K562 (cell line): Measurements from ENCODE around the gene VILL. TPM values are rescaled to one million over a fixed set of nuclear protein-coding genes. Genes with fewer than 3 reads are reported as not detected.

Experiments
- ATAC-seq: fragments of 200-7000 bp; cut with Tn5 transposase; 3 replicates; pipeline ENCODE4 v1.9.1; 2020; ENCODE audit warnings: moderate library complexity
- Bru-seq: library from RNA; stranded (reverse); fragments of 400-500 nt; gene quantifications from one replicate; lab custom pipeline; 2021; lab: Mats Ljungman, UMichigan
- BruChase-seq, 2 experiments: library from RNA; stranded (reverse); fragments of 400-500 nt; gene quantifications; one replicate each; lab custom pipeline; 2021; lab: Mats Ljungman, UMichigan
- BruUV-seq: library from RNA; stranded (reverse); fragments of 400-500 nt; replicated peaks from 2 replicates; lab custom pipeline; 2021; lab: Mats Ljungman, UMichigan
- CTCF ChIA-PET: fragments of 300-600 bp; formaldehyde crosslinking; extraction: SDS; loops from one replicate; lab custom pipeline; 2021; ENCODE audit warnings: low intra/inter-chr PET ratio; lab: Yijun Ruan, JAX
- POLR2A ChIA-PET: fragments of 300-600, 350-650 bp; sonication (Branson Sonifier 250); formaldehyde crosslinking; extraction: SDS; loops from one replicate; lab custom pipeline; 2021; ENCODE audit warnings: antibody characterized with exemption, inconsistent platforms; lab: Yijun Ruan, JAX
- DNase-seq, 4 experiments: peaks; one replicate each; pipeline versions ENCODE4 v3.0.0 to v3.0.0-alpha.2; 2011 to 2018; ENCODE audit warnings: low spot score in 3 of 4, mixed read lengths in 3 of 4; ENCODE audit errors: extremely low read depth in 1 of 4
- FAIRE-seq: peaks from 2 replicates; lab custom pipeline; 2011; peaks lifted over from hg19 to GRCh38; lab: Jason Lieb, UNC
- H2AFZ ChIP-seq: 2 replicates; pipeline ENCODE4 v1.6.0; 2011; ENCODE audit warnings: low read depth, low read length, control low read depth, inconsistent platforms
- H3K27ac ChIP-seq: fragments of 200-600 bp; 3 replicates; pipeline ENCODE4 v1.8.0; 2011; ENCODE audit warnings: low read depth, mild to moderate bottlenecking, control low read depth, inconsistent platforms, low read length, moderate library complexity, mixed read lengths; ENCODE audit errors: extremely low read depth
- H3K27me3 ChIP-seq, 2 experiments: fragments of 300-600 bp in 1 of 2; 2 replicates in 1 of 2; 3 replicates in 1 of 2; pipeline versions ENCODE4 v1.6.0 to v1.8.0; 2011; ENCODE audit warnings: inconsistent platforms in 2 of 2, low read length in 2 of 2, mild to moderate bottlenecking in 1 of 2, mixed read lengths in 1 of 2, moderate library complexity in 1 of 2; ENCODE audit not compliant: control insufficient read depth in 2 of 2, insufficient read depth in 2 of 2
- H3K36me3 ChIP-seq: fragments of 300-600 bp; 3 replicates; pipeline ENCODE4 v1.8.0; 2011; ENCODE audit warnings: mild to moderate bottlenecking, low read length, inconsistent platforms; ENCODE audit not compliant: control insufficient read depth, insufficient read depth
- H3K4me1 ChIP-seq, 2 experiments: fragments of 200-600 bp in 1 of 2; replicated peaks in 1 of 2; 2 replicates in 1 of 2; 3 replicates in 1 of 2; pipeline versions ENCODE4 v1.5.1 to v1.8.0; 2011; ENCODE audit warnings: inconsistent platforms in 2 of 2, low read length in 2 of 2, mild to moderate bottlenecking in 1 of 2, mixed read lengths in 1 of 2, moderate library complexity in 1 of 2; ENCODE audit not compliant: control insufficient read depth in 2 of 2, insufficient read depth in 2 of 2
- H3K4me2 ChIP-seq: 2 replicates; pipeline ENCODE4 v1.6.1; 2011; ENCODE audit warnings: low read length, control low read depth, inconsistent platforms, mixed read lengths; ENCODE audit not compliant: insufficient read depth
- H3K4me3 ChIP-seq: fragments of 200-600 bp; sonication (generic), shearing (Covaris generic); 2 replicates; pipeline ENCODE4 v1.5.1; 2016; ENCODE audit warnings: control low read depth, inconsistent platforms
- H3K79me2 ChIP-seq: fragments of 200-600 bp; 3 replicates; pipeline ENCODE4 v1.8.0; 2011; ENCODE audit warnings: low read length, inconsistent platforms; ENCODE audit not compliant: control insufficient read depth, insufficient read depth
- H3K9ac ChIP-seq, 2 experiments: 2 replicates each; pipeline versions ENCODE4 v1.6.0 to v1.6.1; 2011; ENCODE audit warnings: low read depth in 2 of 2, low read length in 2 of 2, control low read depth in 1 of 2, inconsistent platforms in 1 of 2, mild to moderate bottlenecking in 1 of 2, mixed read lengths in 1 of 2; ENCODE audit not compliant: insufficient read depth in 1 of 2
- H3K9me1 ChIP-seq: one replicate; pipeline ENCODE4 v1.6.0; 2011; ENCODE audit warnings: inconsistent platforms, mild to moderate bottlenecking, low read length, moderate library complexity; ENCODE audit not compliant: control insufficient read depth, insufficient read depth
- H3K9me3 ChIP-seq: replicated peaks from 2 replicates; pipeline ENCODE4 v1.5.1; 2011; ENCODE audit warnings: low read depth, low read length, inconsistent platforms; ENCODE audit not compliant: control insufficient read depth, insufficient read depth
- H4K20me1 ChIP-seq: replicated peaks from 2 replicates; pipeline ENCODE4 v1.6.1; 2011; ENCODE audit warnings: low read length, inconsistent platforms, mixed read lengths; ENCODE audit not compliant: control insufficient read depth, insufficient read depth
- ARHGAP35 ChIP-seq: fragments of 450-650 bp; IDR thresholded peaks from 2 replicates; pipeline ENCODE4 v1.6.1; 2018; ENCODE audit not compliant: partially characterized antibody
- ATF4 ChIP-seq: fragments of 450-650 bp; formaldehyde crosslinking; IDR thresholded peaks from 2 replicates; pipeline ENCODE4 v1.4.0; 2022; ENCODE audit warnings: mild to moderate bottlenecking, moderate library complexity
- MLLT1 ChIP-seq, 2 experiments: fragments of 450-650 bp; IDR thresholded peaks; 2 replicates each; pipeline ENCODE4 v1.6.1; 2016
- NFIC ChIP-seq: fragments of 450-650 bp; IDR thresholded peaks from 2 replicates; pipeline ENCODE4 v1.6.1; 2017; ENCODE audit warnings: mild to moderate bottlenecking, inconsistent platforms
- SAFB2 ChIP-seq: fragments of 200-400 bp; formaldehyde crosslinking; IDR thresholded peaks from 2 replicates; pipeline ENCODE4 v1.6.1; 2018; ENCODE audit warnings: borderline replicate concordance, low read length, low read depth, moderate library complexity; ENCODE audit not compliant: severe bottlenecking
- ZBTB33 ChIP-seq: sonication (generic); formaldehyde crosslinking; IDR thresholded peaks from 2 replicates; pipeline ENCODE4 v1.8.1; 2023; ENCODE audit warnings: mild to moderate bottlenecking, missing genetic modification reagents
- ZBTB49 ChIP-seq: sonication (generic); formaldehyde crosslinking; IDR thresholded peaks from 2 replicates; pipeline ENCODE4 v1.8.0; 2022; ENCODE audit warnings: missing genetic modification reagents, mild to moderate bottlenecking, borderline replicate concordance
- ZNF12 ChIP-seq: sonication (generic); formaldehyde crosslinking; IDR thresholded peaks from 2 replicates; pipeline ENCODE4 v1.4.0; 2020; ENCODE audit warnings: mild to moderate bottlenecking, missing genetic modification reagents
- WGBS: fragments of 100-300 bp; shearing (Covaris generic); methylation state at CpG from one replicate; pipeline ENCODE4 v1.1.6; 2016; ENCODE audit warnings: low coverage, mixed read lengths; ENCODE audit not compliant: insufficient coverage; ENCODE audit errors: missing lambda C conversion rate; 5-methylcytosine and 5-hydroxymethylcytosine counted together
- in situ Hi-C: fragments of 300-500 bp; cut with MboI; formaldehyde crosslinking; loops from 4 replicates; pipeline ENCODE4 v1.15.0; 2018; ENCODE audit warnings: inconsistent platforms, mixed read lengths
- intact Hi-C: fragments of 100-400 bp; cut with micrococcal nuclease; formaldehyde crosslinking; loops from 2 replicates; pipeline ENCODE4 v1.14.2; 2022
- long read RNA-seq, 3 experiments: library from polyadenylated mRNA in 2 of 3; library from RNA in 1 of 3; unstranded in 2 of 3; stranded (forward) in 1 of 3; transcript quantifications; one replicate each; pipeline ENCODE4 v2.0.0, GENCODE V29; 2019 to 2022
- polyA minus RNA-seq, 3 experiments: library from RNA; depleted of rRNA, polyadenylated mRNA; stranded (reverse); fragments of >200 nt; gene quantifications; 2 replicates each; pipeline ENCODE4 v1.2.3, GENCODE V29; 2011
- polyA plus RNA-seq, 8 experiments: library from polyadenylated mRNA; depleted of rRNA in 4 of 8; stranded (reverse) in 5 of 8; unstranded in 3 of 8; fragments of >200 nt; fragmentation: Nextera tagmentation in 2 of 8; fragmentation: Illumina TruSeq in 1 of 8; extraction: Ambion mirVana in 2 of 8; extraction: Trizol in 1 of 8; gene quantifications; 2 replicates each; pipeline versions ENCODE4 v1.2.1 to v1.2.3, GENCODE V29; 2011 to 2014; ENCODE audit warnings: inconsistent platforms in 1 of 8, missing spikeins in 1 of 8
- total RNA-seq, 7 experiments: library from RNA; depleted of rRNA in 6 of 7; stranded (reverse); fragments of >200 nt in 6 of 7; fragmentation: Illumina TruSeq in 2 of 7; extraction: Trizol in 2 of 7; gene quantifications; 2 replicates each; pipeline versions ENCODE4 v1.2.1 to v1.2.3, GENCODE V29; 2011 to 2021; ENCODE audit warnings: low replicate concordance in 1 of 7

Gene VILL
- total RNA-seq (2011; cell fraction: chromatin; rRNA removed; ENCODE audit: low replicate concordance), result 21.1 and 67.2 TPM in 2 replicates
- 38.7 and 48.8 TPM in 2 replicates for total RNA-seq (2011; cell fraction: nucleolus; rRNA removed)
- total RNA-seq (2011; cell fraction: nucleoplasm; rRNA removed), result 25.6 and 29.8 TPM in 2 replicates
- total RNA-seq (2014; rRNA removed), result 12.6 and 17.4 TPM in 2 replicates
- total RNA-seq (2014; rRNA removed; fragmentation: Illumina TruSeq; extraction: Trizol), result 3.3 and 4.3 TPM in 2 replicates
- 8.8 and 9.2 TPM in 2 replicates for total RNA-seq (2015; rRNA removed; fragmentation: Illumina TruSeq; extraction: Trizol)
- total RNA-seq (2021), result 12.4 and 13.4 TPM in 2 replicates
- 7.7 and 10.6 TPM in 2 replicates for polyA plus RNA-seq (2011; rRNA removed)
- polyA plus RNA-seq (2011; cell fraction: cytosol; rRNA removed), result 9.8 and 17.0 TPM in 2 replicates
- 51.3 and 85.1 TPM in 2 replicates for polyA plus RNA-seq (2011; cell fraction: nucleus; rRNA removed)
- polyA plus RNA-seq (2012), result 10.0 and 15.4 TPM in 2 replicates
- 8.7 and 9.8 TPM in 2 replicates for polyA plus RNA-seq (2014; fragmentation: Illumina TruSeq; extraction: Trizol)
- under 1 TPM; 0.11 to 0.49 TPM for polyA plus RNA-seq (2014; fragmentation: Nextera tagmentation; extraction: Ambion mirVana)
- 16.0 and 18.1 TPM in 2 replicates for polyA plus RNA-seq (2014; rRNA removed)
- 10.8 and 11.9 TPM in 2 replicates for polyA minus RNA-seq (2011; rRNA and poly(A)+ RNA removed)
- polyA minus RNA-seq (2011; cell fraction: cytosol; rRNA and poly(A)+ RNA removed), result 2.6 and 4.9 TPM in 2 replicates
- polyA minus RNA-seq (2011; cell fraction: nucleus; rRNA and poly(A)+ RNA removed), result 32.0 and 33.5 TPM in 2 replicates
- Bru-seq, nascent RNA, result percentile 60 among the genes with signal in this experiment
- percentile 49 among the genes with signal in this experiment for BruChase-seq, experiment 1, labeled RNA remaining after a 2-hour chase
- BruChase-seq, experiment 2, labeled RNA remaining after a 6-hour chase, result percentile 49 among the genes with signal in this experiment
- long read RNA-seq, experiment 1, partial matches to known transcripts, result 76 of 100 reads
- long read RNA-seq, experiment 1, other reads (novel, unspliced or antisense), result 24 of 100 reads
- long read RNA-seq, experiment 2, partial matches to known transcripts, result 5 of 15 reads
- long read RNA-seq, experiment 2, other reads (novel, unspliced or antisense), result 10 of 15 reads
- long read RNA-seq, experiment 3, partial matches to known transcripts, result 7 of 9 reads
- long read RNA-seq, experiment 3, other reads (novel, unspliced or antisense), result 1 of 9 reads

- no peaks in the 10 kb centered on the region for H3K9me3 ChIP-seq
- H3K27ac ChIP-seq, result no peak within 1 kb of the TSS; the same call in 2 of the 3 replicates
- no TSS peak for BruUV-seq
- peak within 1 kb of the TSS; percentile 47; the same call in 1 of the 2 replicates for H2AFZ ChIP-seq
- in situ Hi-C loops, result no loop called here
- no peak for TF ChIP-seq SAFB2
- peak; percentile 68; the same call in 1 of the 2 replicates for TF ChIP-seq ZBTB33 (CRISPR knock-in tag)
- TF ChIP-seq ARHGAP35, result no peak
- TF ChIP-seq NFIC, result peak; percentile 70
- TF ChIP-seq ZBTB49, result no peak
- TF ChIP-seq ZNF12 (CRISPR knock-in tag), result no peak
- TF ChIP-seq ATF4 (CRISPR knock-in tag), result no peak
- peak in 1 of 2 experiments; percentile 46; a peak in 1 of 4 replicates for TF ChIP-seq MLLT1 (IDR thresholded peaks at IDR 0.05)
- H3K4me3 ChIP-seq, result no peak within 1 kb of the TSS
- peaks cover 5% of the 10 kb centered on the region for H3K36me3 ChIP-seq
- H3K4me2 ChIP-seq, result no peak within 1 kb of the TSS
- CTCF ChIA-PET, result no interaction called here
- ATAC-seq, result no peak
- no peak for DNase-seq
- intact Hi-C loops, result no loop called here
- H3K9me1 ChIP-seq, result no peaks in the 10 kb centered on the region
- no peaks in the 10 kb centered on the region for H3K27me3 ChIP-seq
- H3K4me1 ChIP-seq, result peaks cover 60 to 78% of the 10 kb centered on the region in 2 experiments
- H3K79me2 ChIP-seq, result peaks cover 13% of the 10 kb centered on the region
- FAIRE-seq, result no peak
- no peaks in the 10 kb centered on the region for H4K20me1 ChIP-seq
- H3K9ac ChIP-seq, result peak within 1 kb of the TSS in 1 of 2 experiments; percentile 80; a peak in 2 of 4 replicates
- POLR2A ChIA-PET, result interaction anchor here (1.9 kb wide), 1 partner anchor 17 kb away, joined by 5 read pairs; no protein-coding TSS in a partner anchor
- WGBS, result 81% methylated on average over 9 of the region's 10 CpGs
Observed at GRCh38 chr3:37990527-37990926, at the start of gene VILL. Gene VILL, plus strand, starts transcription at chr3:37990786. Its CDS starts 2,887 bp downstream, at chr3:37993673.
